HepG2 (cell line): ENCODE data around the gene IL1RAPL1. TPM values are rescaled to one million over a fixed set of nuclear protein-coding genes. Genes with fewer than 3 reads are reported as not detected.

Experiments used
- ATAC-seq: fragments of 200-7000 bp; cut with Tn5 transposase; 3 replicates; pipeline ENCODE4 v1.9.1; 2020; ENCODE audit warnings: mild to moderate bottlenecking, moderate library complexity
- BruUV-seq: library from RNA; stranded (reverse); fragments of 400-500 nt; replicated peaks from 2 replicates; lab custom pipeline; 2021; lab: Mats Ljungman, UMichigan
- CTCF ChIA-PET: fragments of 300-600 bp; formaldehyde crosslinking; extraction: SDS; loops from one replicate; lab custom pipeline; 2021; ENCODE audit warnings: low total read pairs, inconsistent platforms, low intra/inter-chr PET ratio; lab: Yijun Ruan, JAX
- POLR2A ChIA-PET: fragments of 350-600 bp; sonication (Branson Sonifier 250); formaldehyde crosslinking; loops from one replicate; lab custom pipeline; 2020; ENCODE audit warnings: antibody characterized with exemption, inconsistent platforms; lab: Yijun Ruan, JAX
- DNase-seq: peaks from one replicate; pipeline ENCODE4 v3.0.0-alpha.2; 2015; ENCODE audit warnings: low spot score
- FAIRE-seq: peaks from 3 replicates; lab custom pipeline; 2011; peaks lifted over from hg19 to GRCh38; lab: Jason Lieb, UNC
- H2AFZ ChIP-seq: one replicate; pipeline ENCODE4 v1.6.1; 2011; ENCODE audit warnings: low read length, inconsistent platforms
- H3K27ac ChIP-seq: fragments of 300-600 bp; 3 replicates; pipeline ENCODE4 v1.8.0; 2011; ENCODE audit warnings: mixed run types, mild to moderate bottlenecking, mixed read lengths, low read length, inconsistent platforms; ENCODE audit not compliant: insufficient read depth; ENCODE audit errors: extremely low read length
- H3K27me3 ChIP-seq, 2 experiments: fragments of 200-600 bp in 1 of 2; 2 replicates in 1 of 2; 3 replicates in 1 of 2; pipeline versions ENCODE4 v1.6.0 to v1.8.0; 2011; ENCODE audit warnings: low read length in 2 of 2, mild to moderate bottlenecking in 2 of 2, moderate library complexity in 2 of 2, inconsistent platforms in 1 of 2; ENCODE audit not compliant: insufficient read depth in 2 of 2, control insufficient read depth in 1 of 2
- H3K36me3 ChIP-seq, 2 experiments: fragments of 200-600 bp in 1 of 2; replicated peaks in 1 of 2; 2 replicates in 1 of 2; 3 replicates in 1 of 2; pipeline versions ENCODE4 v1.5.1 to v1.8.0; 2011; ENCODE audit warnings: low read length in 2 of 2, inconsistent platforms in 1 of 2; ENCODE audit not compliant: insufficient read depth in 2 of 2, control insufficient read depth in 1 of 2
- H3K4me1 ChIP-seq: 2 replicates; pipeline ENCODE4 v1.5.1; 2012; ENCODE audit warnings: low read length, inconsistent platforms; ENCODE audit not compliant: insufficient read depth
- H3K4me2 ChIP-seq: 2 replicates; pipeline ENCODE4 v1.6.0; 2011; ENCODE audit warnings: low read depth, low read length, inconsistent platforms
- H3K4me3 ChIP-seq, 3 experiments: fragments of 200-600 bp in 1 of 3; sonication (generic), shearing (Covaris generic) in 1 of 3; replicated peaks in 1 of 3; 2 replicates each; pipeline ENCODE4 v1.5.1; 2011 to 2016; ENCODE audit warnings: low read length in 3 of 3, inconsistent platforms in 2 of 3, low read depth in 2 of 3, mild to moderate bottlenecking in 2 of 3, control low read depth in 1 of 3, mixed read lengths in 1 of 3; ENCODE audit not compliant: insufficient read depth in 1 of 3
- H3K79me2 ChIP-seq: one replicate; pipeline ENCODE4 v1.6.1; 2011; ENCODE audit warnings: low read length, inconsistent platforms; ENCODE audit not compliant: insufficient read depth
- H3K9ac ChIP-seq: 2 replicates; pipeline ENCODE4 v1.6.0; 2011; ENCODE audit warnings: mild to moderate bottlenecking, low read depth, low read length, inconsistent platforms; ENCODE audit not compliant: insufficient read depth
- H3K9me3 ChIP-seq: 2 replicates; pipeline ENCODE4 v1.5.1; 2012; ENCODE audit warnings: mild to moderate bottlenecking, low read length
- H4K20me1 ChIP-seq: 2 replicates; pipeline ENCODE4 v1.6.0; 2011; ENCODE audit warnings: inconsistent platforms, mild to moderate bottlenecking, low read length, moderate library complexity; ENCODE audit not compliant: insufficient read depth
- CAMTA2 ChIP-seq: sonication (generic); formaldehyde crosslinking; IDR thresholded peaks from 2 replicates; pipeline ENCODE4 v1.4.0; 2020; ENCODE audit warnings: mild to moderate bottlenecking, missing genetic modification reagents, borderline replicate concordance
- CHCHD3 ChIP-seq: sonication (generic); formaldehyde crosslinking; IDR thresholded peaks from 2 replicates; pipeline ENCODE4 v1.8.0; 2022; ENCODE audit warnings: mild to moderate bottlenecking, missing genetic modification reagents, moderate library complexity
- GPN1 ChIP-seq: sonication (generic); formaldehyde crosslinking; IDR thresholded peaks from 2 replicates; pipeline ENCODE4 v1.5.1; 2020; ENCODE audit warnings: missing genetic modification reagents, borderline replicate concordance
- MIER3 ChIP-seq: IDR thresholded peaks from 2 replicates; pipeline ENCODE4 v1.6.1; 2016; ENCODE audit warnings: missing compliant biosample characterization, borderline replicate concordance
- MZF1 ChIP-seq: sonication (generic); formaldehyde crosslinking; IDR thresholded peaks from 2 replicates; pipeline ENCODE4 v1.8.1; 2023; ENCODE audit warnings: mild to moderate bottlenecking, missing genetic modification reagents, borderline replicate concordance
- RBM39 ChIP-seq: fragments of 200-400 bp; formaldehyde crosslinking; IDR thresholded peaks from one replicate; pipeline ENCODE4 v1.6.1; 2018; ENCODE audit warnings: antibody characterized with exemption, mild to moderate bottlenecking, low read depth, low read length; ENCODE audit not compliant: poor library complexity, severe bottlenecking
- TBL1XR1 ChIP-seq: fragments of 150-350 bp; IDR thresholded peaks from 2 replicates; pipeline ENCODE4 v1.6.1; 2014; ENCODE audit warnings: borderline replicate concordance, low read length; ENCODE audit not compliant: partially characterized antibody
- ZNF335 ChIP-seq: sonication (generic); formaldehyde crosslinking; IDR thresholded peaks from 2 replicates; pipeline ENCODE4 v1.4.0; 2020; ENCODE audit warnings: missing genetic modification reagents
- ZNF367 ChIP-seq: sonication (generic); formaldehyde crosslinking; IDR thresholded peaks from 2 replicates; pipeline ENCODE4 v1.4.0; 2020; ENCODE audit warnings: missing genetic modification reagents, borderline replicate concordance
- ZNF558 ChIP-seq: sonication (generic); formaldehyde crosslinking; IDR thresholded peaks from 2 replicates; pipeline ENCODE4 v1.9.0; 2022; ENCODE audit warnings: mild to moderate bottlenecking, missing genetic modification reagents, borderline replicate concordance
- ZNF782 ChIP-seq: sonication (generic); formaldehyde crosslinking; IDR thresholded peaks from 2 replicates; pipeline ENCODE4 v1.4.0; 2020; ENCODE audit warnings: missing genetic modification reagents, mild to moderate bottlenecking, borderline replicate concordance
- ZNF784 ChIP-seq: sonication (generic); formaldehyde crosslinking; IDR thresholded peaks from 2 replicates; pipeline ENCODE4 v1.5.1; 2020; ENCODE audit warnings: missing genetic modification reagents, mild to moderate bottlenecking, borderline replicate concordance
- ZSCAN25 ChIP-seq: sonication (generic); formaldehyde crosslinking; IDR thresholded peaks from 2 replicates; pipeline ENCODE4 v1.8.0; 2022; ENCODE audit warnings: mild to moderate bottlenecking, missing genetic modification reagents
- WGBS: methylation state at CpG from one replicate; pipeline ENCODE4 v1.1.6; 2017; ENCODE audit warnings: low lambda C conversion rate; 5-methylcytosine and 5-hydroxymethylcytosine counted together
- in situ Hi-C: cut with HindIII; loops from 2 replicates; pipeline ENCODE4 v1.10.0; 2017; ENCODE audit warnings: low pct_unique_long_range_greater_than_20kb; ENCODE audit not compliant: extremely low pct_ligation_motif_present
- intact Hi-C: fragments of 100-400 bp; cut with micrococcal nuclease; formaldehyde crosslinking; loops from one replicate; pipeline ENCODE4 v1.10.0; 2022; ENCODE audit not compliant: unreplicated experiment
- polyA plus RNA-seq, 8 experiments: library from polyadenylated mRNA; depleted of rRNA in 3 of 8; stranded (reverse) in 7 of 8; unstranded in 1 of 8; fragments of >200 nt; fragmentation: Illumina TruSeq in 4 of 8; extraction: Trizol in 4 of 8; gene quantifications; 2 replicates each; pipeline versions ENCODE4 v1.2.1 to v1.2.3, GENCODE V29; 2011 to 2016; ENCODE audit warnings: low read depth in 4 of 8, missing spikeins in 1 of 8, mixed read lengths in 1 of 8; ENCODE audit not compliant: insufficient read depth in 1 of 8
- total RNA-seq, 5 experiments: library from RNA; depleted of rRNA; stranded (reverse); fragments of >200 nt; fragmentation: Illumina TruSeq; extraction: Trizol; gene quantifications; 2 replicates each; pipeline ENCODE4 v1.2.3, GENCODE V29; 2016; ENCODE audit warnings: low read depth in 1 of 5
- TF ChIP-seq, protein P1 (sequence below): sonication (generic); formaldehyde crosslinking; IDR thresholded peaks from 2 replicates; pipeline ENCODE4; 2020; ENCODE audit warnings: missing genetic modification reagents, mild to moderate bottlenecking, borderline replicate concordance
- TF ChIP-seq, protein P2 (sequence below): sonication (generic); formaldehyde crosslinking; IDR thresholded peaks from 2 replicates; pipeline ENCODE4 v1.8.1; 2023; ENCODE audit warnings: mild to moderate bottlenecking, missing genetic modification reagents
- TF ChIP-seq, protein P3 (sequence below): IDR thresholded peaks from 2 replicates; pipeline ENCODE4 v1.6.1; 2012; ENCODE audit warnings: low read length, improper control_type of control experiment
- TF ChIP-seq, protein P4 (sequence below): sonication (generic); formaldehyde crosslinking; IDR thresholded peaks from 2 replicates; pipeline ENCODE4 v1.4.0; 2020; ENCODE audit warnings: mild to moderate bottlenecking, missing genetic modification reagents

The IL1RAPL1 gene
- total and polyA plus RNA-seq, 2 of the 13 experiments (the other 11 are each of a cell fraction or from before 2014, with no cell fraction given) = 0.04 TPM; not detected in 1

GRCh38 chrX:28549838-28550237 is 37.4 kb upstream of the IL1RAPL1 start:
- H3K79me2 ChIP-seq = no peaks in the 10 kb centered on the region
- ATAC-seq (no peak), DNase-seq (no peak), FAIRE-seq (no peak)
- no peaks in the 10 kb centered on the region for H3K9me3 ChIP-seq
- H3K9ac ChIP-seq = no peak overlapping the region
- H3K4me1 ChIP-seq = no peaks in the 10 kb centered on the region
- H3K36me3 ChIP-seq = no peaks in the 10 kb centered on the region
- intact Hi-C loops (no loop called here), in situ Hi-C loops (no loop called here)
- H2AFZ ChIP-seq = no peak overlapping the region
- no peaks in the 10 kb centered on the region for H3K27me3 ChIP-seq
- no peak overlapping the region for H3K27ac ChIP-seq
- H3K4me3 ChIP-seq = no peak overlapping the region
- ChIA-PET CTCF (no interaction called here), POLR2A (no interaction called here)
- H4K20me1 ChIP-seq = no peaks in the 10 kb centered on the region
- no peak overlapping the region for H3K4me2 ChIP-seq
- BruUV-seq = no TSS peak
- 8% methylated on average over 2 of the region's 4 CpGs for WGBS
- no peak for TF ChIP-seq ZNF335 (CRISPR knock-in tag)
- no peak for TF ChIP-seq MZF1 (CRISPR knock-in tag)
- TF ChIP-seq CAMTA2 (CRISPR knock-in tag) = no peak
- TF ChIP-seq, protein P1, sequence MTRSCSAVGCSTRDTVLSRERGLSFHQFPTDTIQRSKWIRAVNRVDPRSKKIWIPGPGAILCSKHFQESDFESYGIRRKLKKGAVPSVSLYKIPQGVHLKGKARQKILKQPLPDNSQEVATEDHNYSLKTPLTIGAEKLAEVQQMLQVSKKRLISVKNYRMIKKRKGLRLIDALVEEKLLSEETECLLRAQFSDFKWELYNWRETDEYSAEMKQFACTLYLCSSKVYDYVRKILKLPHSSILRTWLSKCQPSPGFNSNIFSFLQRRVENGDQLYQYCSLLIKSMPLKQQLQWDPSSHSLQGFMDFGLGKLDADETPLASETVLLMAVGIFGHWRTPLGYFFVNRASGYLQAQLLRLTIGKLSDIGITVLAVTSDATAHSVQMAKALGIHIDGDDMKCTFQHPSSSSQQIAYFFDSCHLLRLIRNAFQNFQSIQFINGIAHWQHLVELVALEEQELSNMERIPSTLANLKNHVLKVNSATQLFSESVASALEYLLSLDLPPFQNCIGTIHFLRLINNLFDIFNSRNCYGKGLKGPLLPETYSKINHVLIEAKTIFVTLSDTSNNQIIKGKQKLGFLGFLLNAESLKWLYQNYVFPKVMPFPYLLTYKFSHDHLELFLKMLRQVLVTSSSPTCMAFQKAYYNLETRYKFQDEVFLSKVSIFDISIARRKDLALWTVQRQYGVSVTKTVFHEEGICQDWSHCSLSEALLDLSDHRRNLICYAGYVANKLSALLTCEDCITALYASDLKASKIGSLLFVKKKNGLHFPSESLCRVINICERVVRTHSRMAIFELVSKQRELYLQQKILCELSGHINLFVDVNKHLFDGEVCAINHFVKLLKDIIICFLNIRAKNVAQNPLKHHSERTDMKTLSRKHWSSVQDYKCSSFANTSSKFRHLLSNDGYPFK (CRISPR knock-in tag) = no peak
- TF ChIP-seq, protein P2, sequence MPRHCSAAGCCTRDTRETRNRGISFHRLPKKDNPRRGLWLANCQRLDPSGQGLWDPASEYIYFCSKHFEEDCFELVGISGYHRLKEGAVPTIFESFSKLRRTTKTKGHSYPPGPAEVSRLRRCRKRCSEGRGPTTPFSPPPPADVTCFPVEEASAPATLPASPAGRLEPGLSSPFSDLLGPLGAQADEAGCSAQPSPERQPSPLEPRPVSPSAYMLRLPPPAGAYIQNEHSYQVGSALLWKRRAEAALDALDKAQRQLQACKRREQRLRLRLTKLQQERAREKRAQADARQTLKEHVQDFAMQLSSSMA (CRISPR knock-in tag) = no peak
- no peak for TF ChIP-seq ZNF782 (CRISPR knock-in tag)
- no peak for TF ChIP-seq RBM39
- TF ChIP-seq CHCHD3 (CRISPR knock-in tag) = no peak
- TF ChIP-seq GPN1 (CRISPR knock-in tag) = no peak
- no peak for TF ChIP-seq TBL1XR1
- TF ChIP-seq ZNF784 (CRISPR knock-in tag) = no peak
- no peak for TF ChIP-seq ZSCAN25
- TF ChIP-seq MIER3 (CRISPR knock-in tag) = no peak
- TF ChIP-seq ZNF558 (CRISPR knock-in tag) = no peak
- no peak for TF ChIP-seq ZNF367 (CRISPR knock-in tag)
- TF ChIP-seq, protein P3, sequence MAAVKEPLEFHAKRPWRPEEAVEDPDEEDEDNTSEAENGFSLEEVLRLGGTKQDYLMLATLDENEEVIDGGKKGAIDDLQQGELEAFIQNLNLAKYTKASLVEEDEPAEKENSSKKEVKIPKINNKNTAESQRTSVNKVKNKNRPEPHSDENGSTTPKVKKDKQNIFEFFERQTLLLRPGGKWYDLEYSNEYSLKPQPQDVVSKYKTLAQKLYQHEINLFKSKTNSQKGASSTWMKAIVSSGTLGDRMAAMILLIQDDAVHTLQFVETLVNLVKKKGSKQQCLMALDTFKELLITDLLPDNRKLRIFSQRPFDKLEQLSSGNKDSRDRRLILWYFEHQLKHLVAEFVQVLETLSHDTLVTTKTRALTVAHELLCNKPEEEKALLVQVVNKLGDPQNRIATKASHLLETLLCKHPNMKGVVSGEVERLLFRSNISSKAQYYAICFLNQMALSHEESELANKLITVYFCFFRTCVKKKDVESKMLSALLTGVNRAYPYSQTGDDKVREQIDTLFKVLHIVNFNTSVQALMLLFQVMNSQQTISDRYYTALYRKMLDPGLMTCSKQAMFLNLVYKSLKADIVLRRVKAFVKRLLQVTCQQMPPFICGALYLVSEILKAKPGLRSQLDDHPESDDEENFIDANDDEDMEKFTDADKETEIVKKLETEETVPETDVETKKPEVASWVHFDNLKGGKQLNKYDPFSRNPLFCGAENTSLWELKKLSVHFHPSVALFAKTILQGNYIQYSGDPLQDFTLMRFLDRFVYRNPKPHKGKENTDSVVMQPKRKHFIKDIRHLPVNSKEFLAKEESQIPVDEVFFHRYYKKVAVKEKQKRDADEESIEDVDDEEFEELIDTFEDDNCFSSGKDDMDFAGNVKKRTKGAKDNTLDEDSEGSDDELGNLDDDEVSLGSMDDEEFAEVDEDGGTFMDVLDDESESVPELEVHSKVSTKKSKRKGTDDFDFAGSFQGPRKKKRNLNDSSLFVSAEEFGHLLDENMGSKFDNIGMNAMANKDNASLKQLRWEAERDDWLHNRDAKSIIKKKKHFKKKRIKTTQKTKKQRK = no peak
- TF ChIP-seq, protein P4, sequence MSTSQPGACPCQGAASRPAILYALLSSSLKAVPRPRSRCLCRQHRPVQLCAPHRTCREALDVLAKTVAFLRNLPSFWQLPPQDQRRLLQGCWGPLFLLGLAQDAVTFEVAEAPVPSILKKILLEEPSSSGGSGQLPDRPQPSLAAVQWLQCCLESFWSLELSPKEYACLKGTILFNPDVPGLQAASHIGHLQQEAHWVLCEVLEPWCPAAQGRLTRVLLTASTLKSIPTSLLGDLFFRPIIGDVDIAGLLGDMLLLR (CRISPR knock-in tag) = no peak
